Mesendoderm (in vitro differentiated cells): ENCODE data around the gene ABCA13.
"Not testable (repeated sequence)": the region's sequence is repeated elsewhere in the genome, so short reads cannot be mapped to it uniquely, and the experiment has no call there.

Source experiments
- DNase-seq: peaks from one replicate; pipeline ENCODE4 v3.0.0; 2013
- H2AK5ac ChIP-seq: 2 replicates; pipeline ENCODE4 v1.6.1; 2013; ENCODE audit warnings: low read length, inconsistent platforms
- H2BK120ac ChIP-seq: 2 replicates; pipeline ENCODE4 v1.6.1; 2013; ENCODE audit warnings: low read depth, mild to moderate bottlenecking, low read length, moderate library complexity, mixed read lengths
- H2BK15ac ChIP-seq: replicated peaks from 2 replicates; pipeline ENCODE4 v1.6.1; 2013; ENCODE audit warnings: low read depth, mild to moderate bottlenecking, moderate library complexity
- H2BK5ac ChIP-seq: 2 replicates; pipeline ENCODE4 v1.6.1; 2013; ENCODE audit warnings: low read length, inconsistent platforms
- H3K18ac ChIP-seq: 2 replicates; pipeline ENCODE4 v1.6.1; 2013; ENCODE audit warnings: mild to moderate bottlenecking, low read length, mixed read lengths
- H3K23ac ChIP-seq: one replicate; pipeline ENCODE4 v1.6.1; 2013; ENCODE audit warnings: low read length
- H3K27ac ChIP-seq: 2 replicates; pipeline ENCODE4 v1.5.1; 2013; ENCODE audit warnings: low read depth, mild to moderate bottlenecking, inconsistent platforms, low read length, moderate library complexity
- H3K27me3 ChIP-seq: 2 replicates; pipeline ENCODE4 v1.6.1; 2013; ENCODE audit warnings: low read length, control low read depth, mild to moderate bottlenecking, inconsistent platforms; ENCODE audit not compliant: insufficient read depth, poor library complexity
- H3K36me3 ChIP-seq: 2 replicates; pipeline ENCODE4 v1.6.1; 2013; ENCODE audit warnings: low read length, inconsistent platforms; ENCODE audit not compliant: control insufficient read depth, insufficient read depth
- H3K4ac ChIP-seq: one replicate; pipeline ENCODE4 v1.6.1; 2013; ENCODE audit warnings: low read depth, mild to moderate bottlenecking, low read length, moderate library complexity
- H3K4me1 ChIP-seq: 2 replicates; pipeline ENCODE4 v1.6.1; 2013; ENCODE audit warnings: low read depth, low read length, inconsistent platforms; ENCODE audit not compliant: control insufficient read depth
- H3K4me2 ChIP-seq: 2 replicates; pipeline ENCODE4 v1.6.1; 2013; ENCODE audit warnings: low read length
- H3K4me3 ChIP-seq: 2 replicates; pipeline ENCODE4 v1.5.1; 2013; ENCODE audit warnings: mild to moderate bottlenecking, low read length
- H3K56ac ChIP-seq: one replicate; pipeline ENCODE4 v1.6.1; 2013; ENCODE audit warnings: low read length
- H3K79me1 ChIP-seq: 2 replicates; pipeline ENCODE4 v1.6.1; 2013; ENCODE audit warnings: low read length, inconsistent platforms
- H3K79me2 ChIP-seq: 2 replicates; pipeline ENCODE4 v1.6.1; 2013; ENCODE audit warnings: mild to moderate bottlenecking, low read length; ENCODE audit not compliant: control insufficient read depth, insufficient read depth
- H3K9ac ChIP-seq: 2 replicates; pipeline ENCODE4 v1.6.1; 2013; ENCODE audit warnings: low read length, inconsistent platforms
- H4K5ac ChIP-seq: one replicate; pipeline ENCODE4 v1.6.1; 2013; ENCODE audit warnings: low read length
- H4K8ac ChIP-seq: one replicate; pipeline ENCODE4 v1.6.1; 2013; ENCODE audit warnings: low read depth, mild to moderate bottlenecking, control low read depth, low read length, moderate library complexity
- WGBS: extraction: QIAGEN DNeasy Blood & Tissue Kit; methylation state at CpG from one replicate; pipeline ENCODE4 v1.1.7; 2013; ENCODE audit warnings: low lambda C conversion rate, missing lambda C conversion rate; ENCODE audit not compliant: insufficient coverage; ENCODE audit errors: extremely low coverage; 5-methylcytosine and 5-hydroxymethylcytosine counted together

Gene ABCA13

DNA sequence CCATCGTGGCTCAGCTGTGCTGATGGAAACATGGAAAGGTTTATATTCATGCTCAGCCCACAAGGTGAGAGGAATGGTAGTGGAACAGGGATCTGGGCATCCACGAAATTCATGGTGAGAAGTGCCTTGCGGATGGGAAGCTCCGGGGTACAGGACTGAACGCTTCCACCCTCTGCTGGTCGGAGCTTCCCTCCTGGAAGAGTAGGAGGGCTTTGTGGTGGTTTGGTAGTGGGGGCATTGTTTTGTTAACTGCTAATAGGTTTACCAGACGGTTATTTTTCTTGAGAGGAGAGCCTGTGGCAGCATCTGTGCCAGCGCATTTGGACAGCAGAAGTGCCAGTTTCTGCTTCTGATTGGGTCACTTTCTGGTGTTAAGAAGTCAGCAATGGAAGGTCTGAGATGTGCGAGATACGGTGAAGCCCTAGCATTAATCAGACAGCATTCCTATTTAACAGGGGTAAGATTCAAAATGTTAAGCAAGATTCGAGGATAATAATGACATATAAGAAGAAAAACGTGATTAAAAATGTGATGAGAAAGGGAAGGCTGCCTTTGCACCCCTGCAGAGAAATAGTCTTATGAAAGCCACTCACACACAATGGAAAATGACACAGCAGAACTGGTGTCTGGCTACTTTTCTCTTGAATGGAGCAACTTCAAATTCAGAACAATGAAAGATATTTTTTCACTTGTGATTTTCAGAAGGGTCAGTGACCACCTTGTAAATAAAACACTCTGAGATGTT, 17.7 kb downstream of the ABCA13 start:
- no peak overlapping the region for H3K56ac ChIP-seq
- no peak overlapping the region for H2BK5ac ChIP-seq
- H3K79me1 ChIP-seq = no peaks in the 10 kb centered on the region
- no peak overlapping the region for H4K8ac ChIP-seq
- H2AK5ac ChIP-seq = no peak overlapping the region
- H3K36me3 ChIP-seq = no peaks in the 10 kb centered on the region
- H3K23ac ChIP-seq = no peak overlapping the region
- no peak overlapping the region for H3K18ac ChIP-seq
- no peak overlapping the region for H3K4me3 ChIP-seq
- no peaks in the 10 kb centered on the region for H3K4me1 ChIP-seq
- no peak overlapping the region for H3K9ac ChIP-seq
- H3K27me3 ChIP-seq = no peaks in the 10 kb centered on the region
- H3K79me2 ChIP-seq = no peaks in the 10 kb centered on the region
- no peak overlapping the region for H2BK120ac ChIP-seq
- no CpG with 5 or more reads among the region's 12 CpGs for WGBS
- no peak overlapping the region for H3K4me2 ChIP-seq
- no peak for DNase-seq
- H3K27ac ChIP-seq = no peak overlapping the region
- H2BK15ac ChIP-seq = no peak overlapping the region
- H3K4ac ChIP-seq = no peak overlapping the region
- no peak overlapping the region for H4K5ac ChIP-seq

DNA sequence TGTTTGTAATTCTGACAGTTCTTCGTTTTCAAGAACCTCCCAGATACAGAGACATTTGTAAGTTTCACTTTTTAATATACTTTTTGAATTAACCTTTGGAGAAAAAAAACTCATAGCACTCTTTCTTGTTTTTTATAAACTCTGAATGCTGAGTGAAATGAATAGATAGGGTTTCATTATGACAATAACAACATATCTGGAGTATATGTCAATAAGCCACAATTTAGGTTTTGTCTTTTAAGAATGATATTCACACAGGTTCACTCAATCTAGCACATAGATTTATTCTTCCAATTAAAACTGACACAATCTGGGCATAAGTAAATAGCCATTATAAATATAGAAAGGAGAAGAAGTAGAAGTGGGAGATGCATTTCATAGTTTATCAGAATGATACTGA, 21.7 kb downstream of the ABCA13 start:
- Histone ChIP-seq H3K36me3 (no peaks in the 10 kb centered on the region), H3K79me1 (no peaks in the 10 kb centered on the region), H2BK15ac (no peak overlapping the region), H2AK5ac (no peak overlapping the region), H3K18ac (no peak overlapping the region), H4K8ac (no peak overlapping the region), H2BK120ac (no peak overlapping the region), H3K4me2 (no peak overlapping the region), H3K56ac (no peak overlapping the region), H2BK5ac (no peak overlapping the region), H3K4me3 (no peak overlapping the region), H3K4ac (no peak overlapping the region), H3K9ac (no peak overlapping the region), H4K5ac (no peak overlapping the region), H3K27me3 (no peaks in the 10 kb centered on the region), H3K27ac (no peak overlapping the region), H3K79me2 (no peaks in the 10 kb centered on the region), H3K4me1 (no peaks in the 10 kb centered on the region), H3K23ac (no peak overlapping the region)
- no CpG with 5 or more reads among the region's 1 CpG for WGBS
- DNase-seq = no peak

DNA sequence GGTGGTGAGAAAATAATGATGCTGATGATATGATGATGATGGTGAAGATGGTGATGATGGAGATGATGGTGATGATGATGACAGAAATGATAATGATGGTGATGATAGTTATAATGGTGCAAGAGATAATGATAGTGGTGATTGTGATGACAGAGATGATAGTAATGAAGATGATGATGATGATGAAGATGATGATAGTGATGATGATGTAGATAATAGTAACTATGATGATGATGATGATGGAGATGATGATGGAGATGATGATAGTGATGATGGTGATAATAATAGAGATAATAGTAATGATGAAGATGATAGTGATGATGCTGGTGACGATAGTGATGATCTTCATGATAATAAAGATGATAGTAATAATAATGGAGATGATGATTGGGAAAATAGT, 22.2 kb downstream of the ABCA13 start:
- Histone ChIP-seq H3K4ac (no peak overlapping the region), H2BK15ac (no peak overlapping the region), H3K27me3 (no peaks in the 10 kb centered on the region), H3K36me3 (no peaks in the 10 kb centered on the region), H2AK5ac (no peak overlapping the region), H2BK120ac (no peak overlapping the region), H3K23ac (no peak overlapping the region), H4K5ac (no peak overlapping the region), H3K27ac (no peak overlapping the region), H3K56ac (no peak overlapping the region), H3K18ac (no peak overlapping the region), H4K8ac (no peak overlapping the region), H3K9ac (no peak overlapping the region), H3K4me2 (no peak overlapping the region), H3K79me1 (no peaks in the 10 kb centered on the region), H3K4me3 (no peak overlapping the region), H2BK5ac (no peak overlapping the region), H3K79me2 (no peaks in the 10 kb centered on the region), H3K4me1 (no peaks in the 10 kb centered on the region)
- no peak for DNase-seq
- 100% methylated on average over 1 of the region's 1 CpG for WGBS

GRCh38 chr7:48200946-48201589, 29.8 kb downstream of the ABCA13 start:
- not testable (repeated sequence) for H3K79me1 ChIP-seq, H3K79me2 ChIP-seq, H3K23ac ChIP-seq, H3K18ac ChIP-seq, H3K27ac ChIP-seq, H3K36me3 ChIP-seq, H2BK120ac ChIP-seq, H3K27me3 ChIP-seq, H2BK5ac ChIP-seq, H4K5ac ChIP-seq, H2AK5ac ChIP-seq, H2BK15ac ChIP-seq, H3K9ac ChIP-seq, H4K8ac ChIP-seq, H3K4me3 ChIP-seq, H3K4ac ChIP-seq, H3K4me2 ChIP-seq, H3K4me1 ChIP-seq, H3K56ac ChIP-seq
- peak; percentile 51 for DNase-seq
- WGBS = no CpG with 5 or more reads among the region's 19 CpGs

DNA sequence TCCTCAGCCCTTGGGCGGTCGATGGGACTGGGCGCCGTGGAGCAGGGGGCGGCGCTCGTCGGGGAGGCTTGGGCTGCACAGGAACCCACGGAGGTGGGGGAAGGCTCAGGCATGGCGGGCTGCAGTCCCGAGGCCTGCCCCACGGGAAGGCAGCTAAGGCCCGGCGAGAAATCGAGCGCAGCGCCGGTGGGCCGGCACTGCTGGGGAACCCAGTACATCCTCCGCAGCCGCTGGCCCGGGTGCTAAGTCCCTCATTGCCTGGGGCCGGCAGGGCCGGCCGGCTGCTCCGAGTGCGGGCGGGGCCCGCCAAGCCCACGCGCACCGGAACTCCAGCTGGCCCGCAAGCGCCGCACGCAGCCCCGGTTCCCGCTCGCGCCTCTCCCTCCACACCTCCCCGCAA, 31.7 kb downstream of the ABCA13 start:
- not testable (repeated sequence) for H2BK120ac ChIP-seq, H3K36me3 ChIP-seq, H3K4me1 ChIP-seq, H3K9ac ChIP-seq, H3K23ac ChIP-seq, H3K4me2 ChIP-seq, H3K79me1 ChIP-seq, H3K56ac ChIP-seq, H3K27me3 ChIP-seq, H3K18ac ChIP-seq, H3K79me2 ChIP-seq, H2BK5ac ChIP-seq, H4K8ac ChIP-seq, DNase-seq, H3K4ac ChIP-seq, H3K27ac ChIP-seq, H2BK15ac ChIP-seq, H4K5ac ChIP-seq, H2AK5ac ChIP-seq, H3K4me3 ChIP-seq
- no CpG with 5 or more reads among the region's 41 CpGs for WGBS
